Endometrium (tissue), 2 donors: ENCODE data around the gene NAT16.
"Not testable (repeated sequence)": the region's sequence is repeated elsewhere in the genome, so short reads cannot be mapped to it uniquely, and the experiment has no call there.

Experiments
- FAIRE-seq: peaks from 2 replicates; lab custom pipeline; 2012; peaks lifted over from hg19 to GRCh38; lab: Jason Lieb, UNC
- donor health status: control.
- donor health status: control.

NAT16 gene

GRCh38 chr7:101201695-101202602 is 21.9 kb upstream of the NAT16 start:
- FAIRE-seq: no peak

- no peak for FAIRE-seq
These were observed 20.9 kb upstream of the NAT16 start, which contains the start of gene MOGAT3 for GRCh38 chr7:101200862-101201599. MOGAT3 (minus strand) TSS chr7:101201036; CDS start chr7:101200854, 182 bp downstream.

GRCh38 chr7:101200504-101200861 is 20.4 kb upstream of the NAT16 start:
- FAIRE-seq: no peak

- not testable (repeated sequence) for FAIRE-seq
These were observed 19.4 kb upstream of the NAT16 start for GRCh38 chr7:101199522-101199921.

GRCh38 chr7:101198476-101198875 is 18.4 kb upstream of the NAT16 start:
- FAIRE-seq: no peak

- no peak for FAIRE-seq
These were observed 17.9 kb upstream of the NAT16 start for GRCh38 chr7:101197991-101198390.

GRCh38 chr7:101195884-101196283 is 15.8 kb upstream of the NAT16 start:
- FAIRE-seq: no peak

- FAIRE-seq: no peak
These were observed 9.0 kb upstream of the NAT16 start for GRCh38 chr7:101189109-101189508.

- no peak for FAIRE-seq
These were observed 6.8 kb upstream of the NAT16 start for GRCh38 chr7:101186844-101187428.

- no peak for FAIRE-seq
These were observed 6.1 kb upstream of the NAT16 start for GRCh38 chr7:101186194-101186593.

GRCh38 chr7:101185258-101185839 is 5.3 kb upstream of the NAT16 start:
- no peak for FAIRE-seq

- no peak for FAIRE-seq
These were observed 380 bp downstream of the NAT16 start for GRCh38 chr7:101179713-101180112.

GRCh38 chr7:101179117-101179516 is 976 bp downstream of the NAT16 start:
- FAIRE-seq: no peak

GRCh38 chr7:101177644-101178043 is 2.4 kb downstream of the NAT16 start:
- FAIRE-seq: no peak

GRCh38 chr7:101175664-101176063 is 4.4 kb downstream of the NAT16 start:
- FAIRE-seq: no peak

GRCh38 chr7:101174322-101174854 is 5.7 kb downstream of the NAT16 start:
- FAIRE-seq: no peak

- no peak for FAIRE-seq
These were observed 6.3 kb downstream of the NAT16 start for GRCh38 chr7:101173752-101174244.

- FAIRE-seq: no peak
These were observed 7.0 kb downstream of the NAT16 start for GRCh38 chr7:101172854-101173751.

- no peak for FAIRE-seq
These were observed 7.9 kb downstream of the NAT16 start for GRCh38 chr7:101172005-101172853.

GRCh38 chr7:101171442-101171837 is 8.7 kb downstream of the NAT16 start:
- FAIRE-seq: no peak
